Stimulated activated CD8-positive, alpha-beta memory T cell treated with anti-CD3 and anti-CD28 coated beads, Interleukin-7, amount 100 ng/mL, for 1 hour (primary cell): ENCODE results near the gene EML4.

Experiments
- DNase-seq, 2 donors: peaks; one replicate each; pipeline ENCODE4 v3.0.0-alpha.2; 2020; ENCODE audit warnings: low read depth in 2 of 2

The EML4 gene

DNA sequence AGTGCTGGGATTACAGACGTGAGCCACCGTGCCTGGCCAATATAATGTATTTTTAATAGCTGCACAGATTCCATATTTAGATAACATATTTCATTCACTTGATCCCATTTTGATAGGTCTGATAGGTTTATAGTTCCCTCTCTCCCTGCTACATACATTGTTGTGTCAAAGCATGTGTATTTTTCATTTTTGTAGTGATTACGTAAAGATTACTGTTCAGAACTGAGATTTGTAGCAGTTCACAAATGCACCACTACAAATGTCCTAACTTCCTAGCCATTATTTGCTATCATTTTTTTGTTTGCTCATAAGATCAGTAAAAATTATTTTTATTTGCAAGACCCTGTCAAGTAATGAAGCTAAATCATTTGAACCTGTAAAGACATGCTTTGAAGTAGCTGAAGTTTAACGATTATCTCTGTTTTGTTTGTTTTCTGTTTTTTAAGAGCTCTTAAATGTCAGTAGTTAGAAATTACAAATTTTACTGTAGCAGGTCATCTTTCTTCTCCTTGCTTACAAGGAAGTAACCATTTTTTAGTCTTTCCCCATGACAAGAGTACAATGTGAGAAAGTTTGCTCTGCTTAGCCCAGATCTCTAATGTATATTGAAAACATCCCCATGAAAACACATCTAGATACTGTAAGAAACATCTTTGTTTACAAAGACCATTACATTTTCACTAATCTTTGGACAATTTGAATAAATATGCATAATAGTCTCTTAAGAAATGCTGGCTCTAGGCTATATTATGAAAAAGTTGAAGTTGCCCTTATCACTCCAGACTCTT, 54.1 kb downstream of the EML4 start:
- DNase-seq, result no peak

DNA sequence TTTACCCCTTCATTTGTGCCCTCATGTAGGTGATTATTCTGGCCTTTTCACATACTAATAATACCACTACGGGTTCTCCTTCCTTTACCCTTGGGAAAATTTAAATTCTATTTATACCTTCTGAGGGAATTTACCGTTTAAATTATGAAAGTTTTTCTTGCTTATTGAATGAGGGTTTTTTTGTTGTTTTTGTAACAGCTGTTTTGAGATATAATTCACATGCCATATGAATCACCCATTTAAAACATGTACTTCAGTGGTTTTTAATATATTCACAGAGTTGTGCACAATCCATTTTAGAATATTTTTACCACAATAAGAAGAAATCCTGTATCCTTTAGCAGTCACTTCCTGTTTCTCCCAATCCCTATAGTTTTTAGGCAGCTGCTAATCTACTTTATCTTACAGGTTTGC, 54.7 kb downstream of the EML4 start:
- DNase-seq, result no peak

DNA sequence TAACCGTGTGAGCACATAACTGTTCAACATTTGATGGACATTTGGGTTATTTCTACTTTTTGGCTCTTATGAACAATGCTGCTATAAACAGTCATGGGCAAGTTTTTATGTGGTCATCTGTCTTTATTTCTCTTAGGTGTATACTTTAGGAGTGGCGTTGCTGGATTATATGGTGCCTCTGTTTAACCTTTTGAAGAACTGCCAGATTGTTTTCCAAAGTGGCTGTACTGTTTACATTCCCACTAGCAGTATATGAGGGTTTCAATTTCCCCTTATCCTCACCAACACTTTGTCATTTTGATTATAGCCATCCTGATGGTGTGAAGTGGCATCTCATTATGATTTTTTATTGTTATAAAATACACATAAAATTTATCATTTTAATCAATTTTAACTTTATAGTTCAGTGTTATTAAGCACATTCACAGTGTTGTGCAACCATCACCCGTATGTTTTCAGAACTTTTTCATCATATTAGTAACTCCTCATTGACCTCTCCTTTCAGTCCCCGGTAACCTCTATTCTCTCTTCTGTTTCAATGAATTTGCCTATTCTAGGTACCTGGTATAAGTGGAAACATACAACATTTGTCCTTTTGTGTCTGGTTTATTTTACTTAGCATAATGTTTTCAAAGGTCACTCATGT, 55.4 kb downstream of the EML4 start:
- no peak for DNase-seq

DNA sequence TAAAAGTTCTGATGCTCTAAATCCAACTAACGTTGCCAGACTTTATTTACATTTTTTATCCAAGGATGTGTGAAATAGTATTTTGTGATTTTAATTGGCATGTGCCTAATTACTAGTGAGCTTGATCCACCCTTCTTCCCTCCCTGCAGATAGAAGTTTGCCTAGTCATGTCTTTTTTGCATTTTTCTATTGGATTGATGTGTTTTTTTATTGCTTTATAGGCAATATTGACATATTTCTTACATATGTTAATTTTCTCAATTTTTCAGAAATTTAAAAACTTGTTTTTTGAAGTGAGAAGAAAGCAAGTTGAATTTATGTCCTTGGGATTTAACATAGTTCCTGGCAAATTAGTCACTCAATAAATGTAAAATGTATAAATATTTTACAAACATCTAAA, 56.4 kb downstream of the EML4 start:
- no peak for DNase-seq

DNA sequence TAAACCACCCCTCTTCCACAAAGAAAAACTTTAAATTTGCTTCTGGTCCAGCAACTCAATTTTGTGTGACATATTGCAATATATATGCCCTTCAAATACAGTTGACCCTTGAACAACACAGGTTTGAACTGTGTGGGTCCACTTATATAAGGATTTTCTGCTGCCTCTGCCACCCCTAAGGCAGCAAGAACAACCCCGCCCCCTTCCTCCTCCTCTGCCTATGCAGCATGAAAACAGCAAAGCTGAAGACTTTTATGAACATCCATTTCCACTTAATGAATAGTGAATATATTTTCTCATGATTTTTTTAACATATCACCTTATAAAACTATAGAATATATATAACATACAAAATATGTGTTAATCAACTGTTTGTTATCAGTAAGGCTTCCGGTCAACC, 58.3 kb downstream of the EML4 start:
- no peak for DNase-seq

DNA sequence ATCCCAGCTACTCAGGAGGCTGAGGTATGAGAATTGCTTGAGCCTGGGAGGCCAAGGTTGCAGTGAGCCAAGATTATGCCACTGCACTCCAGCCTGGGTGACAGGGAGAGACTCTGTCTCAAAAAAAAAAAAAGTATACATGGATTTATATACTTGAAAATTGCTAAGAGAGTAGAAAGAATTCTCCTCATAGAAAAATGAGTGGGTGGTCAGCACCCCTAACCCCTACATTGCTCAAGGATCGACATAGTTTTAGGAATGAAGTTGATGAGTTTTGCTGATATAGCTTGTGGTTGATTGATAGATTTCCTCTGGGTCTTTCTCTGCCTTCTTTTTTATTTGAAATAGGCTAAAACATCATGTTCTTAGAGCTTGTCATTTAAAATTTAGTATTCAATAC, 58.9 kb downstream of the EML4 start:
- no peak for DNase-seq

DNA sequence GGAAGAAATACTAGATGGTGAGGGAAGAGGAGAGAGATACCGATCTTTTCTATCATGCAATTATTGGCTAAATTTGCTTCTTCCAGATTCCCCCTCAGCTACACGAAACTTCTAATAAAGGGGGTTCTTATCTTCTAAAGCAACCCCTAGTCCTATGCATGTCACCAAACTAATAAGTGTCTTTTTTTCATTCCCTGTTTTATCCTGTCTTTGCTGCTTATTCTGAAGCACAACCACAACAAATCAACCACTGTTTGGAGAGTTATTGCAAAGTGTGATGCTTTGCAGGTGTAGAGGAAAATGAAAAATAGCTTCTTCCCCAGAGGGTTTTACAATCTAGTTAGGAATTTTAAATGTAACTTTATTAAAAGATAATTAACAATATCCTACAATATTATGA, 60.8 kb downstream of the EML4 start:
- DNase-seq, result no peak

DNA sequence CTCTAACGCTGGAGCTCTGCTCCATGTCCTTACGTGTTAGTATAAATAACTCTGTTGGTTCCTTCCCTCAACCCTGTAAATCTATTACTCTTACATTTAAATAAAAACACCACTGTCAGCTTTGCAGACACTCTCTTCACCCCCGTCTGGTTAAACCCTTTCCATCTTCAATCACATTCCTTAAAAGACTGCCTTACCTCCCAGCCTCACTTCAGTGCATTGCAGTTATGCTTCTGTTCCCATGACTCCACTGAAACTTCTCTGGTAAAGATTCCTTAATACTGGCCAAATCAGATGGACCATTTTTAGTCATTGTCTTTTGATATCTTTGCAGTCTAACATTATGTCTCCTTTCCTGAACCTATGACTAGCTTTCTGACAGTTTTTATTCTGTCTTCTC, 61.7 kb downstream of the EML4 start:
- no peak for DNase-seq

DNA sequence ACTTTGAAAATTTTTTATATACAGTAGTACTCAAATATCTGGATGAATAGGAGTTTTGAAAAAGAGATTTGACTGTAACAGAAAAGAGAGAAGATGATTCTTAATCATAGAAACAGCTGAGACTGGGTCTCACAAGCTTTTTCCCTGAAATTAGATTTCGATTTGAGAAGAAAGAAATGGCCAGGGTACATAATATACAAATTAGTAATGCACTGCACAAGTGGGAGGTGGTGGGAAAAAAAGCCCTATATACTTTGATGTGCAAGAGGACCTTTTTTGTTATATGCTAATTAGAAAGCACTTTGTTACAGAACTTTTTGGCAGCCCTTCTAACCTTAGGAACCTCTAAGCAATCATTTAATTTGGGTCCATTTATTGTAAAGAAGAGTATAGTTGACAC, 62.9 kb downstream of the EML4 start:
- no peak for DNase-seq

DNA sequence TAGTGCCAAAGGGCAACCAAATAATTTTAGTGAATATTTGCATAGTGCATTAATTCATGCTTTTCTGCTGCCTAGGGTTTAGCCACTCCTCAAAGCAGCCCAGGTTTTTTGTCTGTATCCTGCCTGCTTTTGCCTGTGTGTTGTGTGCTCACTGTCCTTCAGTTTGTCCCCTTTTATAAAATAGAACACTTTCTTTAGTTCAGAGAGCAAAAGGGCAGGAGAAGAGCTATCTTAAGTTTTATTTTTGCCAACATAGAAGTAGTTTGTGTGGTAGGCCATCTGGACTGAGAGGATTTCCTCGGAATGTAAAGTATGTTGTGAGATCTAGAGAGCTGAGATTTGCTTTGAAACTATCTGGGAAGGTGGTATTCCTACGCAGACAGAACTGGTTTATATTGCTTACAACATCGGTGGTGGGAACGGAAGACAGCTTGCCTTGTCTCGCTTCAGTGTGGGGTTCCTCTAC, 64.9 kb downstream of the EML4 start:
- no peak for DNase-seq

DNA sequence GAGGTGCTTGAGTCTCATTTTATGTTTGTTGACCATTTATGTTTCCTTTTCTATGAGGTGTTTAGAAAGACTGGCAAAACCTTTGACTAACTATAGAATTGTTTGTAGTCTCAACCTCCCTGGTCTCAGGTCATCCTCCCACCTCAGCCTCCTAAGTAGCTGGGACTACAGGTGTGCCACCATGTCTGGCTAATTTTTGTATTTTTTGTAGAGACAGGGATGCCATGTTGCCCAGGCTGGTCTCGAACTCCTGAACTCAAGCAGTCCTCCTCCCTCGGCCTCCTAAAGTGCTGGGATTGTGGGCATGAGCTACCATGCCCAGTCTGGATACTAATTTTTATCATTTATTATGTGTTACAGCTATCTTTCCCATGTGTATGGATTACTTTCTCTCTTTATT, 67.8 kb downstream of the EML4 start:
- DNase-seq, result no peak

DNA sequence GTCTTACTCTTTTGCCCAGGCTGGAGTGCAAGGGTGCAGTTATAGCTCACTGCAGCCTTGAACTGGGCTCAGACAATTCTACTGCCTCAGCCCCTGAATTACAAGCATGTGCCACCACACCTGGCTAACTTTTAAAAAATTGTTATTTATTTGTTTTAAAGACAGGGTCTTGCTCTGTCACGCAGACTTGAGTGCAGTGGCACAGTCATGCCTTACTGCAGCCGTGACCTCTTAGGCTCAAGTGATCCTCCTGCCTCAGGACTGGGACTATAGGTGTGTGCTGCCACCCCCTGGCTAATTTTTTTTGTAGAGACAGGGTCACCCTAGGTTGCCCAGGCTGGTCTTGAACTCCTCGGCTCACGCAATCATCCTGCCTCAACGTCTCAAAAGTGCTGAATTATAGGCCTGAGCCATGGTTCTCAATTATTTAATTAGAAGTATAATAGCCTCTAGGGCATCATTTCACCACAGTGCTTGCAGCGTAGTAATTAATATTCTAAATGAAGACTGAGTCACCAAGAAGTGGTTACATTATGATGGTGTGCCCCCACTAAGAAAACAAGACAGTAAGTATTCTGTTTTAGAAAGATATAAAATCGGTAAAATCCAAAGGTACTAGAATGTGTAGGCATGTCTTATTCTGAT, 69.6 kb downstream of the EML4 start:
- no peak for DNase-seq

DNA sequence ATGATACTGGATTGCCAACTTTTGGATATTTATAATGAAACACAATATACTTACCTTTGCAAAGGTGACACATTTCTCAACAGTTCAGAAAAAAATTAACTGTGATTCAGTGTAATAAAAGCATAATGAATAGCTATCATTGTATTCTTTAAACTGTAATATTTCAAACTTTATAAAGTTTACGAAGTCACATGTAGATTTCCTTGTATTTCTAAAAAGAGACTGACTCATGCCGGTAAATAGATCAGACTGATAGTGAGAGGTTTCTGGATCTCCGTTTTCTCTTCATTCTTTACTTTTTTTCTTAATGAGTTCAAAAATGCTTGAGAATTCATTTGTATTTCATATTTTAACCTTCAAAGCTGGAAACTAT, 70.1 kb downstream of the EML4 start:
- DNase-seq, result no peak

DNA sequence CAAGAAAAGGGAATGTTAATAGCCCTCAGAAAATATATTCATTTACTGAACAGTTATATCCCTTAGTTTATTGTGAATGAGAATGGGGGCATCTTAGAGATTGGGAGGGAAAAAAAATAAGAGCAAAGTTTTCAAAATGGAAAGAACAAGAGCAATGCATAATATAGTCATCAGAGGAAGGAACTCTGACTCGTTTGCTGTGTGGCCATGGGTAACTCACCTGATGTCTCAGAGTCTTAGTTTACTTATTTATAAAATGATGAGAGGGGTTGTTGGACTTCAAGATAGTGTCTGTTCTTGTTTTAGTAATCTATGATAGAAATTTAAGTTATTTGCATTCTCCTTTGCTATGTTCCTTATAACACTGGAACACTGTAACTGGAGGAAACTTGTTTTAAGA, 70.7 kb downstream of the EML4 start:
- no peak for DNase-seq

DNA sequence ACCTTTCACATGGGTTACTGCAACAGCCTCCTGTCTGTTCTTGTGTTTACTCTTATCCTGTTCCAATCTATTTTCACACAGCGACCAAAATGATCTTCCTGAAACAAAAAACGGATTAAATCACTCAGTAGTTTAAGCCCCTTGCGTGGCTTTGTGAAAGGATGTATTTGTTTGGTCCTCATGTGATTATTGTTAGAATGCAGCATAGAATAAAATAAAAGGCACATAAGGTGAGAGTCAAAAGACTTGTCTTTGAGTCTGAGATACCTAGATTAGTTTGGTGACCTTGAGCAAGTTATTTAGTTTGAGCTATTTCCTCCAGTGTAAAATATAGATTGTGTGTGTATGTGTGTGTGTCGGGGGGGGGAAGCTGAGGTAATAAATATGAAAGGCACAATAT, 72.4 kb downstream of the EML4 start:
- no peak for DNase-seq

DNA sequence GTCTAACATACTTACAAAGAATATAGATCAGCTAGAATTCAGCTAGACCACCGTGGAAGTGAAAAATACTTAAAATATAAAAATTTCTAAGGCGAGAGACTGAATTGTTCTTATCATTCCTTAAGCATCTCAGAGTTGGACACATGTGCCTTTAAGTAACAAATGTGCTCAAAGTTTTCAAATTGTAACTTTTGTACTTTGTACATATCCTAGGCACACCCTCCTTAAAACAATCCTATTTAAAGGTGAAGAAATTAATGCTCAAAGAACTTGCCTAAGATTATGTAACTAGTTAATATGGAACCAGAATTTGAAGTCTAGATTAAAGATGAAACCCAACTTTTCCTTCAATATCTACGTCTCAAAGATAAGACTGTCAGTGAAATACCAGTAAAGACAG, 74.1 kb downstream of the EML4 start:
- no peak for DNase-seq

DNA sequence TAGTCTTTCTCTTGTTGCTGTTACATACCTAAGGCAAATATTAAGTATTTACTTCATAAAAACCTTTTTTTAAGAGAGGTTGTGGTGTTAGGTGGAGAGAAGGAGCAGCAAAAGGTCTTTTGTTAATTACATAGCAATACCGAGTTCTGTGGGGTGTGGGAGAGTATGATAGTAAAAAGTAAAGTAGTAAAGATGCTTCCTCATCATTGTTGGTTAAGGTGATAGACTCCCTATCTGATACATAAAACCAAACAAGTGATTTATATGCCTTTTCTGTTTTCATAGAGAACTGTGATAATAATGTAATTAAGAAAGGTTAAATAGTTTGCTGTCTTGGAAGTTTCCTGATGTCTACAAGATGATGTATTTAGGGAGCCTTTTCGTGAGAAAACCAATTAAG, 75.4 kb downstream of the EML4 start:
- DNase-seq, result no peak

DNA sequence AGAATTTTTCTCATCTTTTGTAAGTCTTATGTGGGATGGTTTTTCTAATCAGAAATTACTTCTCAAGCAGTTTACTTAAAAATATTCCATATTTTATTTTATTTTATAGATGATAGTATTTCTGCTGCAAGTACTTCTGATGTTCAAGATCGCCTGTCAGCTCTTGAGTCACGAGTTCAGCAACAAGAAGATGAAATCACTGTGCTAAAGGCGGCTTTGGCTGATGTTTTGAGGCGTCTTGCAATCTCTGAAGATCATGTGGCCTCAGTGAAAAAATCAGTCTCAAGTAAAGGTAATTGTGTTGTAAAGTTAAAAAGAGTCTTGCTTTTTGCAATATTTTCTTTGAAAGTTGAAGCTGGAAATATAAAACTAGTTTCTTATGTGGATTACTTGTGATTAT, 76.2 kb downstream of the EML4 start:
- DNase-seq, result no peak

DNA sequence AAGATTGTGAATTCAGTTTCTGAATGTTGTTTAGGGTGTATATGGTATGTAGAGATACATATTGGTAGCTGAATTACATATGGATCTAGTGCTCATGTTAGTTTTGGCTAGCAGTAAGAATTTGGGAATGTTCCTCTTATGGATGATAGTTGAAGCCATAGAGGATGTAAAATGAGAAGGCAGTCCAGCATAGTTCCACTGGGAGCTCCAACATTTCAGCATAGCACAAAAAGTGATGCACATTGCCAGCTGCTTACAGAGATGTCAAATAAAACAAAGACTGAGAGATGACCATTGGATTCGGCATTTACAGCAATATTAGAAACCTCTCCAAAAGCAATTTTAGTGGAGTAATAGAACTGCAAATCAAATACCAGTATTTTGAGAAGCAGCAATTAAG, 77.4 kb downstream of the EML4 start:
- no peak for DNase-seq

DNA sequence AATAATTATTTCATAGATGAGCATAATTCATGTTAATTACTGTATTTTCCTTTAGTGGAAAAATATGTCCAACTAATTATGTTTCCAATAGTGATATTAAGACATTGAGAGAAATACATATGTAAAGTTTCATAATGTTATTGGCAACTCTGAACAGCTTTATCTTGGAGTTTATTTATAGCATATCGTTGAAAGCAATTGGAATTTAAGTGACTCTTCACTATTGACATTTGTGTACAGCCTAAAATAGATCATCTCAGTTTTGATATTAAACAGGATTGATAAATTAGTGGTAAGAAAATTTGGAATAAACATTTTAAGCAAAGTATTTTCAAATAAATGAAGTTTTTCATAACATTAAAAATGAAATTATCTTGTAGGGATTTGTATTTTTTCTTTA, 79.7 kb downstream of the EML4 start:
- no peak for DNase-seq

DNA sequence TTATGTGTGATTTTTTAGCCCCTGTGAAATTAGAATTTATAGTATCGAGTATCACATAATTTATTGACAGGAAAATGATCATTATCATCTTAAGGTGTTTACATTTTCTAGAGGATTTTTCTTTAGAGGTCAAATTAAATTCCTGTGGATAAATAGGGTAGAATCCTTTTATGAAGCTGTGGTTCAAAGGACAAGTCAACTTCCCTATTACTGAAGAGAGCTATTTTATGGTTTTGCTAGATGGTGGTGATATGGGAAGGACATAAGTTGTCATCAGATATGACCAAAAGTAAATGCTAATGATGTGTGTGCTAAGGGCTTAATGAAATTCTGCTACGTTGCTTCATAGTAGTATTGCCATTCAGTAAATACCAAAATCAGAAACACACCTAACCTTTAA, 80.1 kb downstream of the EML4 start:
- no peak for DNase-seq

DNA sequence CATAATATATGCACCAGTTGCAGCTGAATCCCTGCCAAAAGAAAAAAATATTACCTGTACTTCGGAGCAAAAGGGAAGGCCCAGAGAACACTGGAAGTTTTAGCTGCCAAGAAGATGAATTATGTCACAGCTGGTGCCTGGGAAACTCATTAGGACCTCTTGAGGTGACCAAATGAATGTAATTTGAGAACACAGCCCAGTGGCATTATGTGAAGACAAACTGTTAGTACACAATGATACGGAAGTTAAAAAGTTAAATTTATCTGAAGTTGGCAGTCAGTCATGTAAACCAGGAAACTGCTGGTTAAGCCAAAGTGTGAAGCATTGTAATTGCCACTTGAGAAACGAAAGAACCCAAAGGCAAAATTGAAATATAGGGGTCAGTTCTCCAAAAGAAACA, 80.7 kb downstream of the EML4 start:
- no peak for DNase-seq

DNA sequence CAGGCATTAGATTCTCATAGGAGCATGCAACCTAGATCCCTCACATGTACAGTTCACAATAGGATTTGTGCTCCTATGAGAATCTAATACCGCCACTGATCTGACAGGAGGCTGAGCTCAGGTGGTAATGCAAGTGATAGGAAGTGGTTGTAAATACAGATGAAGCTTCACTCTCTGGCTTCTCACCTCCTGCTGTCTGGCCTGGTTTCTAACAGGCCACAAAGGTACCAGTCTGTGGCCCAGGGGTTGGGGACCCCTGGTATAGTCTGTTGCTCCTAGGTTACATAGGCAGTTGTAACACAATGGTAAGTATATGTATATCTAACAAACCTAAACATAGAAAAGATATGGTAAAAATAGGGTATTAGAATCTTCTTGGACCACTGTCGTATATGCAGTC, 81.8 kb downstream of the EML4 start:
- no peak for DNase-seq
